NCI-H2227 (cell line): Measurements from ENCODE around the gene PAF1.
"Not testable (repeated sequence)": the region's sequence is repeated elsewhere in the genome, so short reads cannot be mapped to it uniquely, and the experiment has no call there.

Experiments
- DNase-seq: peaks from one replicate; lab custom pipeline; 2025; ENCODE audit not compliant: unreplicated experiment; lab: John Stamatoyannopoulos, UW

PAF1 gene

DNA sequence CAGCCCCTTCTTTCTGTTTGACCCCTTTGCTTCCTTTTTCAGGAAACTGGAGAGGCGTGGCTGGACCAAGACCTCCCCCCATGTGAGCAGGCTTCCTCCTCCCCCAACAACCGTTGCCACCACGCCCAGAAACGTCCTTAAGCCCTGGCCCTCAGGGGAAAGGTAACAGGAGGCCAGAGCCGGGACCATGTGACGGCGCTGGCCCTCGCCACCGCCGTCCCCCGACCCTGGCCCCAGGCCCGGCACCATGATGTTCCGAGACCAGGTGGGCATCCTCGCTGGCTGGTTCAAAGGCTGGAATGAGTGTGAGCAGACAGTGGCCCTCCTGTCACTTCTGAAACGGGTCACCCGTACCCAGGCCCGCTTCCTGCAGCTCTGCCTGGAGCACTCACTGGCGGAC is 34.3 kb downstream of the PAF1 start:
- no peak for DNase-seq

DNA sequence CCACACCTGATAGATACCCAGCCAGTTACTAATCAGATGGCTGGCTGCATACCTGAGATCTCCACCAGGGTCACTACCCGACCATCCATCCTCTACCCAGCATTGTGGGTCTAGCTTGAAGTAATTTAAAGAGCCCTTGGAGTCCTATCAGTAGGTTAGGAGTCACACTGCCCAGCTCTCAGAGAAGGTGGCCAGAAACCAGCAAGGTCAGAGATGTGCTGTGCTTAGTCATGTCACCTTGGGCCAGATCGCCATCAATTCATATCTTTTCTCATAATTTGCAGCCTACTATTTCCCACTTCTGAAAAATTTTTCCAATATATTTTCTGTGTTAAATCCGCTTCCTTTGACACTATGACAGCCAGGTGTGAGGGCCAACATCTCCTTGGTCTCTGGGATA is 34.8 kb downstream of the PAF1 start:
- no peak for DNase-seq

DNA sequence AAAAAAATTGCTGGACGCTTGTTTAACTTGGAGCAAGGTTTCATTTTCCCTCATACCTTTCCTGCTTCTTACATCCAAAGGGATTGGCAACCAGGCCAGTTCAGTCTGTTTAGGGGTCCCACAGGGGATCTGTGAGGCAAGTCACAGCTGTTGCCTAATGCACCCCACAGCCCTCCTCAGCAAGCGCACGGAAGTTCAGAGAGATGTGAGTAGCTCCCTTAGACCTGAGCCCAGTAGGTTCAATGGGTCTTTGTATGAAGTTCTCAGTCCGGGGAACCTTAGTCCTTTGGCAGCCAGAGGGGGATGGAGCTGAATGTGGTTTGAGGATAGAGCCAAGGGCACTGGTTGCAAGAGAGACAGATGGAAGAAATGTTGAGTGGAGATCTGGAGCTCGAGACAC is 35.7 kb downstream of the PAF1 start:
- no peak for DNase-seq

DNA sequence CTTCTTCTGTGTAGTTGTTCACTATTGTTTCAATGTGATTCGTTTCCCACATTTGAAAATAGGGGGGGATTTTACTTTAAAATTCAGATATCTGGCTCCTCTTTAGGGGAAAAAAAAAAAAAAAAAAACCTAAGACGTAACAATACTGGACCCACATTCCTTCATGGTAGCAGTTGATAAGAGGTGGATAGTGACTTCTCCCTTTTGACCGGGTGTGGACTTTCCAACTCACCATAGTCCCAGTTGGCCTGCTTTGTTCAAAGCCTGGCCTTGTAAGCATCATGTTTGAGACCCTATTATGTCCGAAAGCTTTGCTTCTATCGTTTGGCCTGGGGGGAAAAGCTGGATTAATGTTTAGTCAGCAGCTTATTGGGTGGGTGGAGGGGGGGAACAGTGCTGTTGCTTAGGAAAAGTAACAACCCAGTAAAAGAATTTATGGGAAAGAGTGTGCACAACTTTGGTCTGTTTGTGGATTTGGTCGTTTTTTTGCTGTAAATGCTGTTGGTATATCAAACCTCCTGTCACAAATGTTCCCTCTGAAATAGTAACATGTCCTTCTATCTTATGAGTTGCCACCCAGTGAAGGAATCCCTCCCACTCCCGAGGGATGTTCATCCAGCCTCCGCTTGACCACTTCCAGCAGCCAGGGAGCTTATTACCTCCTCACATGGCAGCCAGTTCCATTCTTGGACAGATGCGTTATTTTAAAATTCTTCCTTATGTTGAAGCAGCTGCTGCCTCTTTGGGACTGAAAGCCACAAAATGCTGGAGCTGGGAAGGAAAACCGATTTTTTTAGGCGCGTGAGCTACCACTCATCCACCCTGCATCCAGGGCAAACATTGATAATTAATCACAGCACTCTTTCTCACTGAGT is 38.3 kb downstream of the PAF1 start:
- no peak for DNase-seq

DNA sequence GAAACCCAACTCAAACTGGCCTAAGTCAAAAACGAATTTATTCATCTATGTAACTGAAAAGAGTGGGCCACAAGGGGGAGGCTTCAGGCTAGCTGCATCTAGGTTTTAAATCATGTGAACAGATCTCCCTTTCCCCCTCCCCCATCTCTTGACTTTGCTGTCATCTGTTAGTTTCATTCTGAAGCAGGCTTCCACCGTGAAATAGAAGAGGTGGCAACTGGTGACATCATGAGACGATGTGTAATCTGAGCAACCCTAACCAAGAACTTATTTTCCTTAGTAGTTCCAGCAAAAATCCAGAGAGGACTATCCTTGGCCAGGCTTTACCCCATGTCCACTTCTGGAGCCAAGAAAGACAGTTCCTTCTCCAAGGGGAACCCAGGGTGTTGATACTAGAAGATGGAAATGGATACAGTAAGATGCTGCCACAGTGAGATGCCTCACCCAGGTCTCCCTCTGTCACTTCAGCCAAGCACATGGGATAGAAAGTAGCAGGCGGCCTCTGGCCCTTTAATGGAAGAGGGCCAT is 39.3 kb downstream of the PAF1 start:
- DNase-seq: no peak

DNA sequence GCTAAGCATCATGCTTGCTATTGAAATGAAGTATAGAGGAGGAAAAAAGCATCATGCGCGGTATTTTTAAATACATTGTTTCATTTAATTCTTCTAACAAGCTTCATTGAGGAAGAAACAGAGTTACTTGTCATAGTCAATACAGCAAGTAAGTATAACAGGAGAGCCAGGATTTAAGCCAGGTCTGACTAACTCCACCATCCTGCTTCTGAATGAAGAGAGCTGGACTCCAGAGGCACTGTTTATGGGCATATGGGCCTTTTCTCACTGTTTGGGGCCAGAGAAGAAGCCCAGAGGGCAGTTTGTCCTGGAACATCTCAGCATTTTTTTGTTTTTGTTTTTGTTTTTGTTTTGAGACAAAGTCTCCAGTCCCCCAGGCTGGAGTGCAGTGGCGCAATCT is 40.8 kb downstream of the PAF1 start:
- no peak for DNase-seq

DNA sequence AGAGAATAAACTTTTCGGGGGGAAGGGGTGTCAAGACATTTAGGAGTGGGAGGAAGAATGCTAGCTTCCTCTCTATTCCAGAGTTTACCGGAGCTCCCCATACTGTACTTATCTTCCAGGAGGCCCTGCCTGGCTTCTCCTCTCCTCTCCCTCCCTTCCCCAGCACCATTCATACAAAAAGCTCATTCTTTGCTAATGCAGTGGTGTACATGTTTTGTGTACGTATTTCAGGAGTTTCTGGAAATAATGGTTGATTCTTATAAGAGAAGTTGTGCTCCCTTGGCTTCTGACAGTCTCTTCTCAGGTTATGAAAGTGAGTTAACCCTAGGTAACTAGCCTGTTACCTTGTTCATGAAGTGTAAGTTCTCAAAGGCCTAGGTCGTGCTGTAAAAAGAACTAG is 41.6 kb downstream of the PAF1 start:
- no peak for DNase-seq

DNA sequence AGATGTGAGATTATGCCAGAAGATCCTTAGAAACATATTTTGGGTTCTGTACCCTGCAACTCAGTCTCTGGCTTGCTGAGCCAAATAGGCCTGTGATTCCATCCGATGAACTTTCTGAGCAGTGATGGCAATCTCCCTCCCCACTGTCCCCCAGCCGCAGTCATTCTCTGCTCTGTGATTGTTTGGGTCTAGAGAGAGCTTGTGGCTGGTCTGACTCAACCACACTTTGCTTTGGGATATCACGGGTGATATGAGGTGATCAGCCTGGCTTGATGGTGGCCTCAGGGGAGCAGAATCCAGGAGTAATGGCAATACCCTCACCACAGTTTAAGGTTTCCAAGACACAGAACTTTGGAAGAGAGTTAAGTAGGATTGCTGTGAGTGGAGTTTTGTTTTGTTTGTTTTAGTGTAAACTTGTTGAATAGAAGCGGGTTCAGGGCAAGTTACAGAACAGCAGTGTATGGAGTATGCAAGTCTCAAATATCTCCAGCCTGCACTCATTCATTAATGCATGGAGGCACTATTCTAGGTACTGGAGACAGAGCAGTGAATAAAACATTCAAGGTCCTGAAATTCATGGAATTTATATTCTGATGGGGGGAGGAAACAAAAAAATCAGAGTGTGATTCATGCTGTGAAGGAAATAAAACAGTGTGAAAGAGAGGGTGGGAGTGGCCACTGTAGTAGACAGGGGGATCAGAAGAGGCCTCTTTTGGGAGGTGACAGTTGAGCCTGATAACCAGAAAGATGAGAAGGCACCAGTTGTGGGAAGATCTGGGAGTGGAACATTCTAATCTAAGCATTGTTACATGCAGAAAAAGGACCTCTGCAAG is 43.4 kb downstream of the PAF1 start:
- DNase-seq: no peak

DNA sequence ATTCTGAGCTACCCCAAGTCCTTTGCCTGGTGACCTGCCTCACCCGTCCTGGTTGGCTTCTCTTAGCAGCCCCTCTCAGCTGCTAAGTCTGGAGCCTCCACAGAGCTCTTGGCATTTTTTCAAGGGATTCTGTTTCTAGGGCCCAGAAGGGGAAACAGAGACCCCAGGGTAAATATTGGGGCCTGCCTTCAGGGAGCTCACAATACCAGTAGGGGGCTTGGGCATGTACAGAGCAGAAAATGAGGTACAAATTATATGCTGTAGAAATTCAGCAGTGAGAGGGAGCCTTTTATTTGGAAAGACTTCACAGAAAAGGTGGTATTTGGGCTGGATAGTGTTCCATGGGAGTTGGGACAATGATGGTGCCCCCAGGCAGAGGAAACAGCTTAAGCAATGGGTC is 45.0 kb downstream of the PAF1 start:
- DNase-seq: no peak

DNA sequence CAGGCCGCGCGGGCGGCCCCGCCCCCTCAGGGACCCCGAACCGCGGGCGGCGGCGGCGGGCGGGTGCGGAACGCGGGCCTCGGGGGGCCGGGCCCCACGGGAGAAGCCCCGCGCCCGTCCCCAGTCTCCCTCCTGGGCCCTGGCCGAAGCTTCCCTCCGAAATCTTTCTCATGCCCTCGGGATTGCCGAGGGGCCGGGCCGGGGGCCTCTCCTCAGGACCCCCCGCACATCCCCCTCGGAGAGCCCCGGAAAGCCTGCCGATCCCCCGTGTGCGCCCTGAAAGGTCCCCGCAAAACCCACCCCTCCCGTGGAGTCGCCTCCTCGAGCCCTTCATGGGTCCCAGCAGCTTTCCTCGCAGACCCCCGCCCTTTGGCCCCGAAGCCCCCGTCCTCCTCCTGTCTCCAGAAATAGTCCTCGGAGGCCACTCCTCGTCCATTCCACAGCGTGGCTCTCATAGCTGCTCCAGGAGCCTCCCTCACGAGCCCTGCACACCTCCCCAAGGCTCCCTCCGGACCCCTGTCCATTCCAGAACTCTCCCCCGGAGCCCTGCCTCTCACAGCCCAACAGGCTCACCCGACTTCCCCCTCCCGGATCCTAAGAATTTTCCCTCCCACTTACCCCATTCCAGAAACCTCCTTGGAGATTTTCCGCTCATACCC is 48.1 kb downstream of the PAF1 start:
- DNase-seq: peak; percentile 82

DNA sequence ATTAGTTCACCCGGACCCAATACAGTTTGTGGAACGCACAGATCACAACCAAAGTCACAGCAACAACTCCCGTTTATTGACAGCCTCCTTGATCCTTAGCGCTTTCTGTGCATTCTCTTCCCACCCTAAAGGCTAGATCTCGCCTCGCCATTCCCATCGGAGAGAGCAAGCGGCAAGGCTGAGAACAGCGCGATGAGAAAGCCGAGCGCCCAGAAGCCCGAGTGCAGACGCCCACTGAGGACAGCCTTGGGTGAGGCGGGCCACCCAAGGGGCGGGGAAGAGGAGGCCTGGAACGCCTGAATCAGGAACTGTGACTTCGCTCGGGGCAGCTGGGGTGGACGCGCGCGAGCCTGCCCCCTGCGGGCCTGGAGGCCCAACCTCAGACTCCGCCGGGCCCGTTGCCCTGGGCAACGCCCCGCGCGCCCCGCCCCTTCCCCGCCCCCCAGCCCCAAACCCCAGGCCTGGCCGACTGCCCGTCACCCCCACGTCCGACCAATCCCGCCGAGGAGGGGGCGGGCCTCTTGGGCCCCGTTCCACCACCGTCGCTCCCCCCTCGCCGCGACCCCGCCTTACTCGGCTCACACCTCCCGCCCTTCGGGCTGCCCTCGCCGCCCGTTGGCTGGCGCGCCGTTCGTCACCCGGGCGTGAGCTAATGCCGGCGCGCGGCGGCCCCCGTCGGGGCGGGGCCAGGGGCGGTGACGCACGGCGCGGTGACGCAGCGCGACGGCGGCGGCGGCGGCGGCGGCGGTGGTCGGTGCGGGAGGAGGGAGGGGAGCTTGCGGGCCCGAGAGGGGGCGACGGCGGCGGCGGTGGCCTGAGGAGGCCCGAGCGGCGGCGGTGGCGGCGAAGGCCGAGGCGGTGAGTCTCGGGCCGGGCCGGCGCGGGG is 48.9 kb downstream of the PAF1 start, which contains the start of gene SAMD4B:
TSS of gene SAMD4B (plus strand) at position 703 of the 886 bp plus-strand sequence. CDS start 14,473 bp downstream, outside the sequence.
- DNase-seq: peak; percentile 100

DNA sequence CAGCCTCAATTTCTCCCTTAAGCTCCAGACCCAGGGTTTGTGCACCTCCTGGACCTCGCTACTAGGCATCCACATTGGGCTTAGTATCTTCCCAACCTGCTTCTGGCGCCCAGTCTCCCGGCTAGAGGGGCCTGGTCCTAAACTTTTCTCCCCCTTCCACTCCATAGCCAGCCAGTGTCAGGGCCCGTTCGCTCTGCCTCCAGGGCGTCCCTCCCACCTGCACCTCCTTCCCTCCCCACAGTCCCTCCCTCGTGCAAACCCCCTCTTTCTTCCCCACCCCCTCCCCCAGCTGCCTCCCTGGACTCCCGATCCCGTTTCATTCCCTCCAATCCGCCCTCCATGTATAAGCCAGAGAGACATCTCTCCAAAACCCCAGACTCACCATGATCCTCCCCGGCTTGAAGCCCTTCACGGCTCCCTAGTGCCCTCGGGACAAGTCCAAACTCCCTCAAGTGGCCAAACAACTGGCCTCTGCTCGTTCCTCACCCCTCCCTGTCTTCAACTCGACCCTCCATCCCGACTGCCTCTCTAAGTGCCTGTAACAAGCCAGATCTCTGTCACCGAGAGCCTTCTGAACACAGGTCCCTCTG is 49.7 kb downstream of the PAF1 start:
- DNase-seq: peak; percentile 90

DNA sequence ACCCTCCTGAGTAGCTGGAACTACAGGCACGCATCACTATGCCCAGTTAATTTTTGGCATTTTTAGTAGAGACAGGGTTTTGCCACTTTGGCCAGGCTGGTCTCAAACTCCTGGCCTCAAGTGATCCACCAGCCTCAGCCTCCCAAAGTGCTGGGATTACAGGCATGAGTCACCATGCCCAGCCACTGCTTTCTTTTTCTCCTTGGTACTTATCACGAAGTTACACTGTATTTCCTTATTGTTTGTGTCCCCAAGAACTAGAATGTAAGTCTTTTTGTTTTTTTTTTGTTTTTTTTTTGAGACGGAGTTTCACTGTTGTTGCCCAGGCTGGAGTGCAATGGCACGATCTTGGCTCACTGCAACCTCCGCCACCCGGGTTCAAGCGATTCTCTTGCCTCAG is 50.8 kb downstream of the PAF1 start:
- DNase-seq: not testable (repeated sequence)

DNA sequence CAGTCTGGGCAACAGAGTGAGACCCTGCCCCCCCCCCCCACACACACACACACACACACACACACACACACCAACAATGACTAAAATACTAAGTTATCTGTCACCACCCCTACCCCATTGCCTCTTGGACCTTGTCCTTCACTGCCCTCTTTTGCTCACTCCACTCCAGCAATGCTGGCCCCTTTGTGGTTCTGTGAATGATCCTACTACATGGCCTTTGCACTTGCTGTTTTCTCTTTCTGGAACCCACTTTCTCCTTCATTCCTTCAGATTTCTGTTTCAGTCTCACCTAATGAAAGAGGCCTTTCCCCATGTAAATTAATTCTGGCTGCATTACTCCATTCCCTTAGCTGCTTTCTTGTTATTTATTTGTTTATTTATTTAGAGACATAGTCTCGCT is 51.2 kb downstream of the PAF1 start:
- DNase-seq: no peak

DNA sequence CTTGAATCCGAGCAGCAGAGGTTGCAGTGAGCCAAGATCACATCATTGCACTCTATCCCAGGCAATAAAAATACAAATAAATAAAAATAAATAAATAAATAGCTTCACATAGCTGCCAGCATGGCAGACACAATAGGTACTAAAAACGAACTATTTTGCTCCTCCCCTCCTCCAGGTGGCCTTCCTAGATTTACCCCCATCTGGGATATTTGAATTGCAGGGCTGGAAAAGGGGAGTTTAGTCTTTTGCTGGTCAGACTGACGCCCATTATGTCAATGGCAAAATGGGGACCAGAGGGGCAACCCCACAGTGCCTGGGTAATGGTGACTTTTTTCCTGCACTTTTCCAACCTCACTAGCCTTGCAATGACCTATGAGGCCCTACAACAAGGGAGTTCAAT is 54.4 kb downstream of the PAF1 start:
- DNase-seq: no peak
